Gastroesophageal sphincter (tissue), 3 donors: ENCODE results near the gene NME4.

ENCODE experiments used
- EP300 ChIP-seq: sonication (generic); formaldehyde crosslinking; IDR thresholded peaks from one replicate; pipeline ENCODE4 v1.6.1; 2017; ENCODE audit warnings: antibody characterized with exemption, mild to moderate bottlenecking
- TF ChIP-seq, protein P1 (sequence below), 4 experiments: fragments of 200-600 bp in 2 of 4; fragments of 450-650 bp in 2 of 4; sonication (generic) in 1 of 4; IDR thresholded peaks; one replicate each; pipeline ENCODE4 v1.5.1; 2017 to 2019; ENCODE audit warnings: antibody characterized with exemption in 4 of 4, mild to moderate bottlenecking in 2 of 4, moderate library complexity in 2 of 4

DNA sequence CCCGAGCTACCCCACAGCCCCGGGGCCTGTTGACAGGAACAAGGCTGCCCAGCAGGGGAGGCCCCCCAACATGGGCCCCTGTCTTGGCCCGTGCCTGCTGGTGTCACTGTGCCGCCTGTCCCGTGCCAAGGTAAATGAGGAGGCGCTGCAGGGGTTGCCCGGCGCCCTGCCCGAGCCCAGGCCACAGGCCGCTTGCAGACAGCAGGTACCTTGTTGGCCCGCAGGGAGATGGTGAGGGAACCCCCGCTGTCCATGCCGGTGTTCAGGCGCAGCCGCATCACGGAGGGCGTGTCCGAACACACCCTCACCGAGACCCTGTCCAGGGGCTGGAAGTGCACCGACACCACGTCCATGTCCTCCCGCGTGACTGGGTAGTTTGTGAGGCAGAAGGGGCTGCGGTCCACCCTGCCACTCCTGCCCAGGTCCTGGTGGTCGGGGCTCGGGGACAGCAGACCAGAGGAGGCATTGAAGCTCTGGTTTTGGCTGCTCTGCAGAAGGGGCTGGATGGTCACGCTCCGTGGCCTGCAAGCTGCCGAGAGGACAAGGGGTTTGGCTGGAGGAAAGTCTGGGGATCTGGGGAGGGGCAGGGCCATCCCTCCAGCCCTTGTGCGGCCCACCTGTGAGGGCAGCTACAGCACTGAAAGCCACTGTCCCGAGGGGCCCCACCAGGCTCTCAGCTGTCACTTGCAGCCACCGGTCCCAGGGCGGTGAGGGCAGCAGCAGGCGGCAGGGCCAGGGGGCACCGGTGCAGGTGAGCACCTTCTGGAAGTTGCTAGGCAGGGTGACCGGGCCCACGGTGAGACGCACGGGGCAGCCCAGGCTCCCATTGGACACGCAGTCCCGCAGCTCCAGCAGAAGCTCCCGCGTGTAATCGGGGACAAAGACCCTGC is 20.8 kb upstream of the NME4 start:
- TF ChIP-seq, protein P1, sequence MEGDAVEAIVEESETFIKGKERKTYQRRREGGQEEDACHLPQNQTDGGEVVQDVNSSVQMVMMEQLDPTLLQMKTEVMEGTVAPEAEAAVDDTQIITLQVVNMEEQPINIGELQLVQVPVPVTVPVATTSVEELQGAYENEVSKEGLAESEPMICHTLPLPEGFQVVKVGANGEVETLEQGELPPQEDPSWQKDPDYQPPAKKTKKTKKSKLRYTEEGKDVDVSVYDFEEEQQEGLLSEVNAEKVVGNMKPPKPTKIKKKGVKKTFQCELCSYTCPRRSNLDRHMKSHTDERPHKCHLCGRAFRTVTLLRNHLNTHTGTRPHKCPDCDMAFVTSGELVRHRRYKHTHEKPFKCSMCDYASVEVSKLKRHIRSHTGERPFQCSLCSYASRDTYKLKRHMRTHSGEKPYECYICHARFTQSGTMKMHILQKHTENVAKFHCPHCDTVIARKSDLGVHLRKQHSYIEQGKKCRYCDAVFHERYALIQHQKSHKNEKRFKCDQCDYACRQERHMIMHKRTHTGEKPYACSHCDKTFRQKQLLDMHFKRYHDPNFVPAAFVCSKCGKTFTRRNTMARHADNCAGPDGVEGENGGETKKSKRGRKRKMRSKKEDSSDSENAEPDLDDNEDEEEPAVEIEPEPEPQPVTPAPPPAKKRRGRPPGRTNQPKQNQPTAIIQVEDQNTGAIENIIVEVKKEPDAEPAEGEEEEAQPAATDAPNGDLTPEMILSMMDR (IDR thresholded peaks at IDR 0.05), result no peak
- TF ChIP-seq EP300, result no peak
